H4 (cell line): ENCODE measurements around the gene VSIG10L2. TPM values are rescaled to one million over a fixed set of nuclear protein-coding genes. Genes with fewer than 3 reads are reported as not detected.
A peak's percentile ranks its signal among the peaks of the same experiment; 100 is the strongest.
"Not testable (repeated sequence)": the region's sequence is repeated elsewhere in the genome, so short reads cannot be mapped to it uniquely, and the experiment has no call there.

ENCODE experiments used
- DNase-seq: peaks from one replicate; pipeline ENCODE4 v3.0.0-alpha.2; 2015; ENCODE audit warnings: low spot score
- total RNA-seq: library from RNA; depleted of rRNA; stranded (reverse); fragments of >200 nt; shearing (Covaris generic); gene quantifications from 2 replicates; pipeline ENCODE4 v1.2.3, GENCODE V29; 2014; rRNA removed

VSIG10L2 gene
- total RNA-seq = not detected in 2 replicates

DNA sequence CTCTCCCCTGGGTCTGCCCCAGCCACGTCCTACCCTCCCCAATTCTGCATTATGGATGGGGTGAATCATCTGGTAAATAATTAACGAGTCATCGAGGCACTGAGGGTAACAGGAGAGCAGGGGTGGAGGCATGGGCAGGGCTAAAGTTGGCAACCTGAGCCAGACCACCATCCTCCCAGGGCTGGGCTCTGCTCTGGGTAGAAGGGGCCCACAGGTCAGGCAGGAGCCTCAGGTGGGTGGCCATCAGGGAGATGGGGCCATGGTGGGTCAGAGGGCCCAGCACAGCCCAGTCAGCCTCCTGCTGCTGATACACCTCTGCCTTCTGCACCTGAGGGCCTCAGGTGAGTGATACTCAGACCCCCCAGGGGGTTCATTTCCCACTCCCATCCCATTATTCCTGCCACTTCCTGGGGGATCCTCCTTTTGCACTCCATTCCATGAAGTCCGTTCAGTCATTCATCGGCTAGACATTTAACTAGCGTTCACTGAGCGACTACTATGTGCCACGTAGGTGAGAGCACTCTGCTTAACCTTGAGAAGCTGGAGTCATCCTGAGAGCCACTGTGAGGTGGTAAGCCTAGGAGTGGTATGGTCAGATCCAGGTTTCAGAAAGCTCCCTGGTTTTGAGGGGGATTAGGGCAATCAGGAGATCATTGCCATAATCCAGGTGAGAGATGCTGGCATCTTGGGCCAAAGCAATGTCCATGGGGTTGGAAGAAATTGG, at the start of gene VSIG10L2:
VSIG10L2 (plus strand) TSS at position 248 of the 724 bp plus-strand sequence; CDS start at position 260, 12 bp downstream.
- no peak for DNase-seq

DNA sequence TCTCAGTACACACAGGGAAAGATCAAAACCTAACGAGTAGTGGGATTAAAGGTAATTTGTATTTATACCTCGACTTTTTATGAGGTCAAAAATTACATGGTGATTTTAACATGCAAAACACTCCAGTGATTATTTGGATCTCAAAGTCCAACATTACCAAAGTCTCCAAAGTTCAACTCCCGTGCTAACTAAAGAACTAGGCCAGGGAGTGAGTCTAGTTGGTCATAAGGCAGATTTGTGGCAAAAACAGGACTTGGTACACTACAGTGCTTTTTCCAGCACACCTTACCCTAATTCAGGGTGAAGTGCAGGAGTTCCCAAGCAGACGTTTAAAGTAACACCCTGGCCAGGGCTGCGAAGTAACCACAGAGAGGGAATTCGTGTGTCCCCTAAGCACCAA, 44.0 kb upstream of the VSIG10L2 start:
- no peak for DNase-seq

DNA sequence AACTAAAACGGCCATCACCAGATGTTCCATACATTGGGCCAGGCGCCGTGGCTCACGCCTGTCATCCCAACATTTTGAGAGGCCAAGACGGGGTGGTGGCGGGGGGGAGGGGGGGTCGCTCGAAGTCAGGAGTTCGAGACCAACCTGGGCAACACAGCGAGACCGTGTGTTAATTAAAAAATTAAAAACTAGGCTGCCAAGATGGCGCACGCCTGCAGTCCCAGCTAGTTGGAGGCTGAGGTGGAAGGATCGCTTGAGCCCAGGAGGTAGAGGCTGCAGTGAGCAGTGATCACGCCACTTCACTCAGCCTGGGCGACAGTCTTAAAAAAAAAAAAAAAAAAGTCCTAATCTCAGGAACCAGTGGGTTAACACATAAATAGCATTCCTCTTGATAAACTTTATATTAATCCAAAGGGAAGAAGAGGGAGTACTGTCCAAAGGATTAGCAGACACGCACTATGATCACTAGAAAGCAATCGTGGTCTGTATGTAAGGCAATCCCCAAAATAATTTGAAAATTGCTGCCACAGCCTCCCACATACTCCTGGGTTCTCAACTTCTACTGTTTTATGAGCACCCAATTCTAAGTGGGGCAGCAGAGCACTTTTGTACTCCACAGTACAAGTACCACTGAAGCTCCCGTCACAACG, 43.4 kb upstream of the VSIG10L2 start:
- no peak for DNase-seq

DNA sequence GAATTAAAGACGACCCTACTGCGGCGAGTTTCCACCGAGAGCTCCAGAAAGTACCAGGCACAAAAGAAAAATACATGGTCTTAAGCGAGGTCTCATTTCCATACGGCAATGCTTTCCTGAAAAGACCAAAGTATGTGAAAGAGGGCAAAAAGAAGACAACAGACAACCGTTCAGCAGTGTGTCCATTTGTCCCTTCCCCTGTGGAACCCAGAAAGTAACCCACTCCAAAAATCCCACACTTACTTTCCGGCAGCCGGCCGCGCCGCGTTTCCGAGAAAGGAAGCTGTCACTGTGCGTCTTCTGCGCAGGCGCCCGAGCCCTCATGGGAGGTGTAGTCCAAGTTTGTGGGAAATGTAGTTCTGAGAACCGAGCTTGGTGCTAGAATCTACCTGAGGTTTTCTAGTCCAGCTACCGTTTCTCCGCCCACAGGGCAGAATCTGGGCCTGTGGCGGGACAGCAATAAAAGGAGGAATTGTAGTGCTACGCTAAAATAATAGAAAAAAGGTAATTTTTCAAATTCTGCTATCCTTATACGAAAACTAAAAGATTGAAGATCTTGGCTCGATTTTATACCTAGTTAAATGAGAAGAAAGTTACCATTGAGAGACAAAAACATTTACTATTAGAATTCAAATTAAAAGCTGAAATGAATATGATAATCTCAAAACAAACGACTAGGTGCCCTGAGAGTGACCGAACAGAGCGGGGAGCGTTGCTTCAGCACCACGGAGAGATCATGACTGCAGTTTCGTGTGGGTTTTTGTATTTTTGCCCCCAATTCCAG, 42.7 kb upstream of the VSIG10L2 start, which contains the start of gene PUS3:
PUS3 (minus strand) TSS at position 280 of the 784 bp plus-strand sequence. CDS start 6,922 bp downstream, outside the sequence.
- DNase-seq = peak; percentile 71

DNA sequence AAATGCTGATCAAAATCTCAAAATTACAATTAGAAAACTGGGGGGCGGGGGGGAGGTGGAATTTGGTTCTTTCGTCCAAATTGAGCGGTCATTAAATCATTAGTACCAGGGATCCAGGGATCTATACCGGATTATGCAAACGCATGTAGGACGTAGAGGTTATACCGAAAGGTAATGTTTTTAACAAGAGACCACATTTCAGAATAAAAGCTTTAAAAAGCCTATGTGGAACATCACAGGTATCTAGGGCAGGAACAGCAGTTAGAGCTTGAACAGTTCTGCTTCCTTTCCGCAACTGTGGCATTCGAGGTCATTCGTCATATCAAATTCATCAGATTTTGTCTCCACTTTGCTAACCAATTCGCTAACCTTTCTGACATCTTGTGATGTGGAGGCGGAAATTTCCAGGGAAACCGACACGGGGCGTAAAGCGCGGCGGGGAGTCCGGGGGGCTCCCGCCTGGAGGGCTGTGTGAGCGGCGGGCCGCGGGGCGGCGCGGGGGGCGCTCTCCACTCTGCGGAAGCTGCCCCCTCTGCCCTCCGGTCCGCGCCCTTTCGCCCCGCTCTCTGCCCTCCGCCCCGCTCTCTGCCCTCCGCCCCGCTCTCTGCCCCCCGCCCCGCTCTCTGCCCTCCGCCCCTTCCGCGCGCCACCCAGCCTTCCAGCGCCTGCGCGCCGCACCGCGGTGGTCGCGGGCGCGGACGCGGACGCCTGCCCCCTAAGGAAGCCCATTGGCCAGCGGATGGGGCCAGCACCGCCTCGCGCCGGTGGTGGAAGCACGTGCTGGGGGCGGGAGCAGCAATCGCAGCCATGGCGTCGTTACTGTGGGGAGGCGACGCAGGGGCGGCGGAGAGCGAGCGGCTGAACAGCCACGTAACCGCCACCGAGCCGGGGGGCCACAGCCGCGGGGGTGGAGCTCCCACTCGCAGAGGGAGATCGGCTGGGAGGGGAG, 41.9 kb upstream of the VSIG10L2 start, which contains the start of gene DDX25:
DDX25 (plus strand) TSS at position 798 of the 949 bp plus-strand sequence; CDS start at position 808, 10 bp downstream.
- DNase-seq = no peak

DNA sequence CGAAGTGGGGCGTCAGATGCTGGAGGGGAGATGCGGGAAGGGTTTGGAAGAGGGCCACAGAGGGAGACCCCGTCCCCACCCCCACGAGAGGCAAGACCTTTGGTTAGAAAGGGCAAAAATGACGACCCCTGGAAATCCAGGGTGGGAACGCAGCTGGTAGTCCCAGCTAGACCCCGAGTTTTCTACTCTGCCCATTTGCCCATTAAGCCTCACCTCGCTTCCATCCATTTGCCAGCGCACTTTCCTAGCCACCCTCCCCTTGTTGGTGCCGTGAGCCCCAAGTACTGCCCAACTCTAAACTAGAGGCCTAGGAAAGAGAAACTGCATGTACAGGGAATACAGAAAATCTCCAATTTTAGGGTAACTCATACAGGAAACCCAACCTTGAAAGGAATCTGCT, 41.2 kb upstream of the VSIG10L2 start:
- no peak for DNase-seq

DNA sequence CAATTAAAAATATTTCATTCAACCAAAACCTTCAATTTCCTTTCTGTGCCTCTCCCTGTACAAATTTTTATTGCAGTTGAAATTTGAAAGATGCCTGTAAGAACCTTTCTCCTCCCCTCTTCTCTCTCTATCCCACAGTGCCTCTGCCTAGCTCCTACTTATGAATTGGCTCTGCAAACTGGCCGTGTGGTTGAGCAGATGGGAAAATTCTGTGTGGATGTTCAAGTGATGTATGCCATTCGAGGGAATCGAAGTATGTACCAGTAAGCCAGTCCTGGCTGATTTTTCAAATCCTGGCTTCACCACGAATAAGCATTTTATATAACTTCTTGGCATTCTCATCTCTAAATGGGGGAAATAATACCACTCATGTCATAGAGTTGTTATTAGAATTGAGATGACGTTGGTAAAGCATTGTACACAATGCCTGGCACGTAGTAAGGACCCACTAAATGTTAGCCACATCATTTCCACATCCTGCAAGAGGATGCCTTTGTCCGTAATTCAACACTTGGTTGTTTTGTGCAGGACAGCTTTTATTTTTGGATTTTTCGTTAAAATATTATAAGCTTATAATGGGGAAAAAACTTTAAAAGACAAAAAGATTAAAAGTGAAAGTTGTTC, 35.5 kb upstream of the VSIG10L2 start:
- no peak for DNase-seq

DNA sequence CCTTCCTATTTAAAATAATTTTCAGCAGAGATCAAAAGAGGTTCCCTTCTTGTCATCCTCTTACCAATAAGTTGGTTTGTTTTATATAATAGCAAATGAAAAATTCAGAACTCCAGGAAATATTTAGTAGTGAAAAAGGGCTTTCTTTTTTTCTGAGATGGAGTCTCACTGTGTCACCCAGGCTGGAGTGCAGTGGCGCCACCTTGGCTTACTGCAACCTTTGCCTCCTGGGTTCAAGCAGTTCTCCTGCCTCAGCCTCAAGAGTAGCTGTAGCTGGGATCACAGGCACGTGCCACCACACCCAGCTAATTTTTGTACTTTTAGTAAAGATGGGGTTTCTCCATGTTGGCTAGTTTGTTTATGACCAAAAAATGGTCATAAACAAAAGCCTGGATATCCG, 31.2 kb upstream of the VSIG10L2 start:
- DNase-seq = not testable (repeated sequence)

DNA sequence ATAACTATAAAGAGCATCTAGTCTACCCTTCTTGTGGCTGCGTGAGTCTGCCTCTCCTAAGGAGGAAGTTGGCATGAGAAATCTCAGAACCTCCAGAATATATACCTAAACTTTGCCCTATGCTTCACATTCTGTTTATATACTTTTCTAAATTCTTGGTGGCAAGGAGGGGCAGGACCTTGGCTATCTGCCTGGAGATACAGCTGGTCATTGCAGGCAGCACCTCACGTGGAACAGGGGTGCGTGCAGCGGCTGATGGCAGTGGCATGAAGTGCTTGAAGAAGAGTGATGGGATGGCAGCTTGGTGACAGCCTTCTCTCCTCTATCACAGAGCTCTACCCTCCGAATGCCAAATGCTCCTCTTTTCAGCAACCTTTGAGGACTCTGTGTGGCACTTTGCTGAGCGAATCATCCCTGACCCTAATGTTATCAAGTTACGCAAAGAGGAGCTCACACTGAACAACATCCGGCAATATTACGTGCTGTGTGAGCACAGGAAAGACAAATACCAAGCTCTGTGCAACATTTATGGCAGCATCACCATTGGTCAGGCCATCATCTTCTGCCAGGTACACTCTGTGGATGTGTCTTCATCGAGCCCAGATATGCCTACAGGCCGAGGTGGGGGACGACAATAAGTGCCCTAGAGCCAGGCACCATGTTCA, 29.0 kb upstream of the VSIG10L2 start:
- no peak for DNase-seq

DNA sequence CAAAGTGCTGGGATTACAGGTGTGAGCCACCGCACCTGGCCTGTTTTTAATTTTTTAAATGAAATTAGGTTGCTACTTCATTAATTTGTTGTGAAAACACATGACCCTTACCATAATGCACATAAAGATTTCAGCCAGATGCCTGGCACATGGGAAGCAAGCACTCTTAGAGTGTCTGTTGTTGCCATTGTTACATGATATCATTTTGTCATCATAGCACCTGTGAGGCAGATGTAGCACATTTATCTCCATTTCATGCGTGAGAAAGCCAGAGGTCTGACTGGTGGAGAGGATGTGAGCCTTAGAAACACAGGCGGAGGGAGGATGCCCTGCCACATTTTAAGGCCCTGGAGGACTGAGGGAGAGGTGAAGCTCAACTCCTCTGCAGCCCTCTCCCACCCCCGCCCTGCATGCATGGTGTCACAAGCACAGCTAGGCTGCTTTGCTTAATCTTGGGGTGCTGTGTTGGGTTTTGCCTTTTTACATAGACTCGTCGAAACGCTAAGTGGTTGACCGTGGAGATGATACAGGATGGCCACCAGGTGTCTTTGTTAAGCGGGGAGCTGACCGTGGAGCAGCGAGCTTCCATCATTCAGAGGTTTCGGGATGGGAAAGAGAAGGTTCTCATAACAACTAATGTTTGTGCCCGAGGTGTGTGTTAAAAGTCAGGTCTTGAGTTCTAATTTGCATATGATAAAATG, 27.6 kb upstream of the VSIG10L2 start:
- DNase-seq = no peak

DNA sequence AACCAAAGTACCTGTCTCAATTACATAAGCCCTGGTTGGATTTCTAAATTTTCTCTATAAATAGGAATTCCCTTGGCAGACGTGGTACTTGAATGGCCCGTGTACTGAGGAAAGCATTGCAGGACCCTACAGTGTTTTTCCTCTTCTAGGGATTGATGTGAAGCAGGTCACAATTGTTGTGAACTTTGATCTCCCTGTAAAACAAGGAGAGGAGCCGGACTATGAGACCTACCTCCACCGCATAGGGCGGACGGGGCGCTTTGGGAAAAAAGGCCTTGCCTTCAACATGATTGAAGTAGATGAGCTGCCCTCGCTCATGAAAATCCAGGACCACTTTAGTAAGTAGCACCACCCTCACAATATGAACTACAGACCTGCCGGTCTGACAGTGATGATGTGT, 24.8 kb upstream of the VSIG10L2 start:
- DNase-seq = no peak

DNA sequence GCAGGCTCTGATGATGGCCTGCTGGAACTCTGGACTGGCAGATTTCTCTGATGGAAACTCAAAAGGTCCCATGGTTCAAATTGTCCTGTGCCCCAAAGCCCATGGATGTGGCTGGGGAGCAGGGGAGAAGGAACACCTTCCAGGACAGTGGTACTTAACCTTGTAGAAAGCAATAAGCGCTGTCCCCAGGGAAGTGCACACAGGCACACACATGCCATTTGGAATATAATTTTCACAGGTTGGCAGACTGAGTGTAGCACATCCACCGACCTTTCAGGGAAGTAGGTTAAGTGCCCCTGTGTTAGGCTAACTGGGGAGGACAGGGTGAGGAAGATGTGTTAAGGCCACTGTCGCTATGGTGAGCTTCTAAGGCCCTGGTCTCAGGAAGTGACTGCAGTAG, 23.7 kb upstream of the VSIG10L2 start:
- DNase-seq = no peak

DNA sequence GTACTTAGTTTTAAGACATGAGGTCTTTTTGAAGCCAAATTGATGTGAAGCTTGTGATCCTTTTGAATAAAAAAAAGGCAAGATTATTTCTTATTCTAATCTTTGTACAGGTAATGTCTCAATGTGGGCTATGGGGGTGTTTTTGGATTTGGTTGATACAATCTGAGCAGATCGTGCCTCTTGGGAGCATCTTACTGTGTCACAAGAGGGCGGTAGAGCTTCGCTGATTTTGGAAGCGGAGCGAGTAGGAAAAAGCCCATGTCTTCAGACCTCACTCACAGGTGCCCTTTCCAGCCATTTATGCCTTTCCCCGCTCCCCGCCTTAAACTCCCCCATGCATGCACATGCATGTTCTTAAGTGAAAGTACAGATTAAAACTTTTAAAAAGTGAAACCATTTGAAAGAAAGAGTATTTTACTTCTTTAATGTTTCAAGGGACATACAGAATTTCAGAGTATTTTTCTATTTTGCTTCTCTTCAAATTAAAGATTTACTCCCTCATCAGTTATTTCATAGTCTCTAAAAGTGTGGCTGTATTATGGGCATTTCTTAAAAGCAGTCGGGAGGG, 22.7 kb upstream of the VSIG10L2 start:
- DNase-seq = peak; percentile 68

DNA sequence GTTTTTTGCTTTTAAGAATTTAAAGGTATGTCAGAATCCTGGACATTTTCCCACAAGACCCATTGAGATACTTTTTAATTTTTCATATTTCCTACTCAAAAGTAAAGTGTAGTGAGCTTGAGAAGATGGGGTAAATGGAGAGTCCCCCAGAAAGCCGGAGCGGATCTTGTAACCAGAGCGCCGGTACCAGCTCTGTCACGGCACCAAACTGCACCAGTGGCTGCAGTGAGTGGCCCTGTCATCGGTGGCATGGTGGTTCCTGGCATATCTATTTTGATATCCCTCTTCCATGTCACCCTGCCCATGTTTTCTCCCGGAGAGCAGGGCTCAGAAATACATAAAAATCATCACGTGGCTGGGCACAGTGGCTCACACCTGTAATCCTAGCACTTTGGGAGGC, 22.2 kb upstream of the VSIG10L2 start:
- DNase-seq = no peak

DNA sequence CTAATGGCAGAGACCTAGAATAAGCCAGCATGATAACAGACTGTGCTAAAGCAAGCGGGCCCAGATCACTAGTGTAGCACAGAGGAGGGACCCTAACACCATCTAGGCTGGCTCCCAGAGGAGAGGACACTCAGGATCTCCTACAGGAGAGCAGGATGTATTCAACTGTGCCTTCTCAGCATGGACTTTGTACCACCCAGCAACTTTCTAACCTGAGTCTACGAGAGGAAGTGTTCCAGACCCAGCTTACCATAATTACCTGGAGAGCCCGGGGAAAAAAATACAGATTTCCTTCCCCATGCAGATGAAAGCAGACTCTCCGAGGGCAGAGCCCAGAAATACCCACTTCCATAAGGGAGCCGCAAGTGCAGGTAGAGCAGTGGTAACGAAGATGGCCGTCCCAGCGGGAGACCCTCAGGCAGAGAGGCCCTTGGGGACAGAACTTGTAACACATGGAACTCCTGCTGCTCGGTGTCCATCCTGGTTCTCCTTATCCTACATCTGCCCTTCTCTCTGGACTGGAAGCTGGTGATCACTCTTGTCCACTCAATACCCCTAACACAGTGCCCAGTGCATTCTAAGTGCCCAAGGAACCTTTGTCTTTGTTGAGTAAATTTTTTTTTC, 21.3 kb upstream of the VSIG10L2 start:
- no peak for DNase-seq

DNA sequence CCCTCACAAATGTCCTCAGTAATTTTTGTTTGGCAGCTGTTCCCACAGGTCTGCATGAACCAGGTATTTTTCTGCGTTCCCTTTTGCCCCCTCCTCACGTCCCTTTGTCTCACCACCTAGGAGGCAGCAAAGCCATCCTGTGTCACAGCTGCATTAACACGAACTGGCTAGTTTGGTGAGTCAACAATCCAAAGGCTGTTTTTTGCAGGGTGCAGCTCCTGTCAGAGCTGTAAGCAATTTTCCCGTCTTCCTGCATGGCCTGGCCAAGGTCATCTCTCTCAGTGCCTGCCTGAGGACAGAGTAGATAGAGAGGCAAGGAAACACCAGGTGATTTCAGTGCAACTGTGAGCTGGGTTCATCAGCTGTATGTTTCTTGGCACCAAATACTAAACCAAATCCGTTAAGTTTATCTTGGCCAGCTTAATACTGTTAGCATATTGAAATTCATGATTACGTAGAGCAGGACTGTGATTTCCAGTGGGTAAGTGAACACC, 20.6 kb upstream of the VSIG10L2 start:
- DNase-seq = no peak

DNA sequence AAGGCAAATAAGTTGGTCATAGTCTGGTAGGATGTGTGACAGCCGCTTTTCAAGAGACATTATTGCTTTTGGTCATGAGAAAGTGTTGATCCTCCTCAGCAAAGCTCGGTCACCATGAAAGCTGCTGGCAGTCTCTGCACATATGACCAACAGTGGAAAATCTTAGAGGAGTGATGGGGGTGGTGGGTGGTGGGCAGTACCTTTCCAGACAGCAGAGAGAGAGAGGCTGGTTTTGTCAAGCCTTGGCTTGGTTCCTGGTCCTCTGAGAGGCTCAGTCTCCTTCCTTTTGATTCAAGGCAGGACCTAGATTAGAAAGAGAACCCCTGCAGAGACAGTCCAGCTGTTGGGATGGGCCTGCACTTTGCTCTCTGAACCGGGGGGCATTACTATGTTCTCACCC, 20.0 kb upstream of the VSIG10L2 start:
- no peak for DNase-seq

DNA sequence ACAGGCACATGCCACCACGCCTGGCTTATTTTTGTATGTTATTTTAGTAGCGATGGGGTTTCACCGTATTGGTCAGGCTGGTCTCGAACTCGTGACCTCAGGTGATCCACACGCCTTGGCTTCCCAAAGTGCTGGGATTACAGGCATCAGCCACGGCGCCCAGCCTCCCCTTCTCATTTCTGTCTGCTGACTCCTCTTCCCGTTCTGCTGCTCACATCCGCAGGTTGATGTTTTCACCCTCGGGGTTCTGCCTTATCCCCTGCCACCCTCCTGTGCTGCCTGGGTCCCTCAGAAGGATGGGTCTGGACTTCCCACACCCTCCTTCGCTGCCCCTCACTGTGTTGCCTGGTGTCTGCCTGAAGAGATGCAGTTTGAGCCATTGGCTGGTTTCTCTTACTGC, 19.2 kb upstream of the VSIG10L2 start:
- no peak for DNase-seq
